Breast epithelium (tissue), 3 donors: Measurements from ENCODE around the gene DNASE1L1.

Experiments used
- CTCF ChIP-seq, 3 donors: fragments of 450-650 bp; IDR thresholded peaks; one replicate each; pipeline ENCODE4 v1.5.1; 2016 to 2017; ENCODE audit warnings: antibody characterized with exemption in 3 of 3, mild to moderate bottlenecking in 3 of 3, moderate library complexity in 3 of 3
- POLR2AphosphoS5 ChIP-seq, 3 donors: sonication (generic); formaldehyde crosslinking; IDR thresholded peaks; one replicate each; pipeline ENCODE4 v1.6.1; 2017; ENCODE audit warnings: antibody characterized with exemption in 3 of 3

DNA sequence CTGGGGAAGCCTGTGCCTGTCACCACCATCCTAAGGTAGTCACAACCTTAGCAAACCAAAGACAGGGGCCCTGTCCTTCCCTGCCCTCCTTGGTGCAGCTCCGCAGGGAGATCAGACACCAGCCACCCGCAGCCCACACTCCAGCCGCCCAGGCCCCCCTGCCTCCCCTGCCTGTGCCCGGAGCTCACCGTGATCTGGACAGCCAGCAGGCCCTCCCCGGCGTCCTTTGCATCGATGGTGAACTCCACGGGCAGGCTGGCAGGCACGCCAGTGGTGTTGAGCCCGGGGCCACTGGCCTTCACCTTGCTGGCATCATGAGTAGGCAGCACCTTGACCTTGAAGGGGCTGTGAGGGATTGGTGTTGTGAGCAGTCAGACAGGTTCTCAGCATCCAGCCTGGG is 51.0 kb downstream of the DNASE1L1 start:
- TF ChIP-seq POLR2AphosphoS5 (IDR thresholded peaks at IDR 0.05) (no peak), CTCF (IDR thresholded peaks at IDR 0.05) (no peak)
